HG03442 (cell line): ENCODE measurements around the gene CAMK1G.

Experiments used
- ATAC-seq: cut with Tn5 transposase; IDR thresholded peaks from one replicate; pipeline ENCODE4 v1.9.1; 2021; ENCODE audit warnings: mild to moderate bottlenecking, moderate library complexity; ENCODE audit not compliant: unreplicated experiment

The CAMK1G gene

DNA sequence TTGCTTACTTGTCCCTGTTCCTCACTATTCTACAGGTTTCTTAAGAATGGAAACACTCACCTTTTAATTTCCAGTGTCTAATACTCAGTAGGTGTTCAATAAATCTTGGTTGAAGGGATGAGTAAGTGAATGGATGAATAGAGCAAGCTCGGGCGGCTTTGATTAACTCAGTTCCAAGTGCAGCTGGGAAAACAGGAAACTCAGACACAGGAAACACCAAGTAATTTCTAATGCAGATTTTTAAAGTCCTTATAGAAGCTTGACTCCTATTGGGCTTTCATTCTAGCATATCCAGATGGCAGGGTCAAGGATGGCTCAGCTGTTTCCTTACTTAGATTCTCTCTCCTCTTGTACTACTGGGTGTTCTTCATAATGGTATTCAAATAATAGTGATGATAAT is 14.0 kb downstream of the CAMK1G start:
- no peak for ATAC-seq

DNA sequence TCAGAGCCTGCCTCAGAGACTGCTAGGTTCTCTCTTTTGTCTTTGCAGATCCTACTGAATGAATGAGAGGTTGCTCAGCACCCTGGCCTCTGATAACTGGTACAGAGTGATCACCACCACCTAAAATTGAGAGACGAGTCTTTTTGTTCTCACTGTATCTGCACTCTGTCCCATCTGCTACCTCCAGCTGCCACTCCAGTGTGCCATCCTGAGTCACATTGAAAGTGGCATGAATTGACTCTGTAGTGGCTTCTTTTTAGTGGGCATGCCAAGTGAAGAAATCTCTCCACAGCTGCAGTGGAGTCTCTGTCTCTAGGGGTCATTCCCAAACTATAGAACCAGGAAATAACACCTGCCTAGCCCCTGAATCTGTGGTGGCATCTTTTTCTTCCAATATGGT is 14.7 kb downstream of the CAMK1G start:
- ATAC-seq: no peak

DNA sequence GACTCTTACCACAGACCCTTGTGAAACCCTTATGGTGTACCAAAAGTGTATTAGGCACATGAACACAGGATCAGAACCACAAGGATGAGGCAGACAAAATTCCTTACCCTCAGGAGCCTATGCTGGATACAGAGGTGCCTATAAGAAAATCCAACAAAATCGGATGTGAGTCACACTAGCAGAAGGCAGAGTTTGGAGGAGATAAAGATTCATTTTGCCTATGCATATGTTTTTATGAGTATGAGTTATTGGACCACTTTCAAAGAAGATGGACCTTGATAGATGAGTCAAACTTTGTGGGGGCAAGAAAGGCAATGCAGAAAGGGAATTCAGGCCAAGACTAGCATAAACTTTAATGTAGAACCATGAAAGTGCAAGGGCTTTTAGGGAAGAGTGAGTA is 17.0 kb downstream of the CAMK1G start:
- no peak for ATAC-seq

- no peak for ATAC-seq
Observed at GRCh38 chr1:209601809-209602657, 18.5 kb downstream of the CAMK1G start.

GRCh38 chr1:209603877-209604276 is 20.4 kb downstream of the CAMK1G start:
- ATAC-seq: no peak

DNA sequence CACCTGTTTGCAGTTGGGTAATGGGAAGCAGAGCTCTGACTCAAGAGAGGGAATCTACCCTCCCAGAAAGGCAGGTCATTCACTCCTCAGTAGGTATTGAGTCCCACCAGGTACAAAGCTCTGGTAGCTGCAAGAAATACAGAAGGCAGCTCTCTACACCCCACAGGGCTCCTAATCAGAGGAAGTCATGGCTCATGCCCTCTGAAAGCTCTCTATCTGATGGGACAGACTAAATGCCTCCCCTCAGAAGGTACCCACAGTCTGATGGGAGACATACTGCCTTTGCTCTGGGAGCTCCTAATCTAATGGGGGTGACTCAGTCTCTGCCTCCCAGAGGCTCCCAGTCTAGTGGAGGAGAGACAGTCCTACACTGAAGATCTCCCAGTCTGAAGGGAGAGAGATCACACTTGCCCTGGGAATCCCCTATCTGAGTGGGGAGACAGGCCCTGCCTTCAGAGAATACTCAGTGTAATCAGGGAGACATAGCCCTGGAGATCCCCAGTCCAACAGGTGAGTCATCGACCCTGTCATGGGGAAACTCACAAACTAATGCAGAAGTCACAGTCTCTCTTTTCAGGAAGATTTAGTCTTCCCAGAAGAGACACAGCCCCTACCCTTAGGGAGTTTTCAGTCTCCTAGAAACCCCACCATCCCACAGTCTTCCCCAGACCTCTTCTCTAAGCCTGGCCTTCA is 23.7 kb downstream of the CAMK1G start:
- ATAC-seq: peak; percentile 92

- peak; percentile 30 for ATAC-seq
Observed at GRCh38 chr1:209607795-209608178, 24.3 kb downstream of the CAMK1G start.

DNA sequence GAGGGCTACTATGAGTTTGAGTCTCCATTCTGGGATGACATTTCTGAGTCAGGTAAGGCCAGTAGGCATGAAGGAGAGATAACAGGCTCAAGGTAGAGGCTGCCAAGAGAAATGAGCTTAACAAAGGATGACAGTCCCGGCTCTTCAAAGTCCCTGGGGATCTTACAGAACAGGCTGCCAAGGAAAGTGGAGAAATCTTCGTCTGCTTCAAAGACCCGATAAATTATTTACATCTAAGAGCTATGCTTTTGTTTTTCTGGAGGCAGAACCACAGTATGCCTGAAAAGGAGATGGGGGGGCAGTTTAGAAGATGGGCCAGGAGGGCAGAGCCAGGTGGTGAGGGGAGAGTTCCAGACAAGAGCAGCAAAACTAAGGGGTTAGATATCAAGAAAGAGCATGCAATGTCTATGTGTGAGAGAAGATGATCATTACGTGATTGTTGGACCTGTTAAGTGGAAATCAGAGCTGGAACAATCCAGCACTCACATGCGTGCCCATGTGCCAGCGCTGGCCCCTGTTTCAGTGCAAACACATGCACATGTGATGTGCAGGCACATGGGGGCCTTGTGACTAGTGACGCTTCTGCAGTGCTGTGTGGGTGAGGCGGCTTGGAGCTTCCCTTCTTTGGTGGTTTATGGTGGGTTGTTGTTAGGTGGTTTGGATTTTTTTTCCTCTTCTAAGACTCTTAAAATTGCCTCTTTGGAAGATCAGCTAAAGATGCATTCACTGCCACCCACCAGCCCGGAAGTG is 25.7 kb downstream of the CAMK1G start:
- no peak for ATAC-seq

DNA sequence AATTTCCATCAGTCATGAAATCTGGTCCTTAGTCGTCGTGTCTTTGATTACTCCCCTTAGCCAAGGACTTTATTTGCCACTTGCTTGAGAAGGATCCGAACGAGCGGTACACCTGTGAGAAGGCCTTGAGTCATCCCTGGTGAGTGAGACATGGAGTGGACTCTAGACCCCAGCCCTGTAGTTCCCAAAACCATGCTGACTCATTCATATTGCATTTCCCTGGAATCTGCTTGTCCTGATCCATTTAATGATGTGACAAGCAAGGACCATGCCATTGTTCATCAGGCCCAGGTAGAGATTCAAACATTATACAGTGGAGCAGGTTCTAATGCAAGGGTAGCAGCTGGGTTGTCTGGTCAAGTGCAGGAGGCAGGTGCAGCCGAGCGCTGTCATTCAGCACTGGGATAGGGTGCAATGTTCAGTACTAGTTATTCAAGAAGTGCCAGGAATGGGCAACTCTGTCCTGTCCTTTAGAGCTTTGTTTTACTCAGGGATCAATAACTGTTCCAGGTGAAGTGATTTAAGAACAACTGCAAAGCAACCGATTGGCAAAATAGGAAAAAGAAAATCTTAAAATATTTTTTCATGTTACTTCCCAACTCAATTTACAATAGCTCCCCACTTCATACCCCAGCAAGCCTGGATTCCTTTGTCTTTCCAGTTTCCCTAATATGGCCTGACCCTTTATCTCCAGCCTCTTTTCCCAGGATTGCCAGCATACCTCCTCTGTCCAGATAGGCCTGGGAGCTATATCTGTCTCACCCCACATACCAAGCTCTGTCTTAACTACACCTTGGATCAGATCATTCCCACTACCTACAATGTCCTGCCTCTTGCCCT is 26.5 kb downstream of the CAMK1G start:
- ATAC-seq: no peak

DNA sequence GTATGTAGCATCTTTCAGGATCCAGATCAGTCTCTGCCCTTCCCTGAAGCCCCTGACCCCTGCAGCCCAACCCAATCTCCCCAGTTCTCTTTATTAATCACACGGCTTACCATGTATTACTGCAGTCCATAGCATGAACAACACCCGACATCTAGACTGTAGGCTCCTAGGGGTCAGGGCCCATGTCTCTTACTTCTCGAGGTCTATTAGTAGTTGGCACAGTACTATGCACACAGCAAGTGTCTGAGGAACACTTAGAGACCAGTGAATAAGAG is 27.1 kb downstream of the CAMK1G start:
- no peak for ATAC-seq

GRCh38 chr1:209611771-209612570 is 28.5 kb downstream of the CAMK1G start:
- no peak for ATAC-seq

DNA sequence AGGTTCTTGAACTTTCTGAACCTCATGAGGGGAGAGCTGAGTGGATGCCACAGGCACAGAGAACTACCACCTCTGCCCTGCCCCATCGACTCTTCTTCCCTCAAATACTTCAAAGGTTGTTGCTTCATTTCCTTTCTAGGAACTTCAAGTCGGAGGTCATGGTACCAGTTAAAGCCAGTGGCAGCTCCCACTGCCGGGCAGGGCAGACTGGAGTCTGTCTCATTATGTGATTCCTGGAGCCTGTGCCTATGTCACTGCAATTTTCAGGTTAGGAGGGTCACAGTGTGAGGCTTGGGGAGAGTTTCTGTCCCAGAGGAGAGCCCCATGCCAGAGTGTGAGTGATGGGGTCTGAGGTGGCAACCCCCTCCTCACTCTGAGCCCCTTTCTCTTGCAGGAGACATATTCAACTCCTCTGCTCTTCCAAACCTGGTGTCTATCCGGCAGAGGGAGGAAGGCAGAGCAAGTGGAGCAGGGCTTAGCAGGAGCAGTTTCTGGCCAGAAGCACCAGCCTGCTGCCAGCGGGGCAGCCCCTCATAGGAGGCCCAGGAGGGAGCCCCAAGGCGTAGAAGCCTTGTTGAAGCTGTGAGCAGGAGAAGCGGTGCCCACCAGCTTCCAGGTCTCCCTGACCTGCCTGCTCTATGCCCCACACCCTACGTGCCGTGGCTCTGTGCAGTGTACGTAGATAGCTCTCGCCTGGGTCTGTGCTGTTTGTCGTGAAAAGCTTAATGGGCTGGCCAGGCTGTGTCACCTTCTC is 29.3 kb downstream of the CAMK1G start:
- no peak for ATAC-seq

- ATAC-seq: no peak
Observed at GRCh38 chr1:209613400-209614150, 30.1 kb downstream of the CAMK1G start.

DNA sequence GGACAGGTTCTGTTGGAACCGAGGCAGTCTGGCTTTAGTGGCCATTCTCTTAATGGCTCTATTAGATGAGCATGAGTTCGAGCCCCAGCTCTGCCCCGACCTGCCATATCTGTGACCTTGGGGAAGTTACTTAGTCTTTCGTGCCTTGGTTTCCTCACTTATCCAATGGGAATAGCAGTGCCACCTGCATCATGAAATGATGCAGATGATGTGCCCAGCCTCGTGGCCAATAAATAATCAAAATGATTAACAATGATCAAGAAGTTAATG is 30.6 kb downstream of the CAMK1G start:
- ATAC-seq: no peak

DNA sequence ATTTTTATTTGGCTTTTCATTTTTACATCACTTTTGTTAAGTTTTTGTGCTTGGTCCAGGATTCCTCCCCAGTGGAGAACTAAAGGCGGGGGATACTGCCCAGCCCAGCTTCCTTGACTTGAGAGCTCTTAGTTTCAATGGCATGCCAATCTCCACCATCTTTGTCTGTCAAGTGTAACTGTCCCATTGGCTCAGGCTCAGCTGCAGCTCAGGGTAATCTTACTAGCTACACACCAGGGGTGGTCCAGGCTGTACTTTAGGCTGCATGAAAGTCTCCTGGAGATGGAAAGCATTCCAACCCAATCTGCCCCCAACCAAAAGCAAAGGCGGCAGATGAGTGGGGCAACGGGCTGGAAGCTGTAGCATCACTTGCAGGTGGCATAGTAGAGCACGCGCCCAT is 31.4 kb downstream of the CAMK1G start:
- no peak for ATAC-seq

DNA sequence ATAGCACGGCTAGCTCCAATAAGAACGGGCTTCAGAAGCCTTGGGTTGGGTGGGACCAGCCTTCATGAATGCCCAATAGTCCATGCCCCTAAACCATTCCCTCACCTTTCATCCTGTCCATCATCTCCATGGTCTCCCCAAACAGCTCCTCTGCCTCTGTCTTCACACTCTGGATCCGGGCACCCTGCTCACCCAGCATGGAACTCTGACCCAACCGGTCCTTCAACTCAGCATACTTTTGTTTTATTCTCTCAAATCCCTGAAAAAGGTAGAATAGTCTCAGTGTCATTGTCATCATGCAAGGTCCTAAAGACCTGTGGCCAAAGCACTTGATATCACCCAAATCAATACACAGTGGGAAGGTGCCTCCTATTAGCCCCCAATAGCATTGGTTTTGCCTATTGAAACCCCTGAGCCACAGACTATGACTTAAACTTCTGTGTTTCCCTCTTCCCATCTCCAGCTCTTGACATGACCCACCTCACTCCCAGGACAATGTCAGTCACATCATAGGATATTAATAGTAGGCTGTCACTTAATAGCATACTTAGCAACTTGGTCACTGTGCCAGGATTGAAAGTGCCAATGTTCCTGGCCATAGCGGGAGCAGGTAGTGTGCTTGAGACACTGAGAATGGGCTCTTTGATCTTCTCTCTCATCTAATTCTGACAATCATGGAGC is 33.0 kb downstream of the CAMK1G start:
- no peak for ATAC-seq

GRCh38 chr1:209617047-209617673 is 33.6 kb downstream of the CAMK1G start:
- no peak for ATAC-seq

DNA sequence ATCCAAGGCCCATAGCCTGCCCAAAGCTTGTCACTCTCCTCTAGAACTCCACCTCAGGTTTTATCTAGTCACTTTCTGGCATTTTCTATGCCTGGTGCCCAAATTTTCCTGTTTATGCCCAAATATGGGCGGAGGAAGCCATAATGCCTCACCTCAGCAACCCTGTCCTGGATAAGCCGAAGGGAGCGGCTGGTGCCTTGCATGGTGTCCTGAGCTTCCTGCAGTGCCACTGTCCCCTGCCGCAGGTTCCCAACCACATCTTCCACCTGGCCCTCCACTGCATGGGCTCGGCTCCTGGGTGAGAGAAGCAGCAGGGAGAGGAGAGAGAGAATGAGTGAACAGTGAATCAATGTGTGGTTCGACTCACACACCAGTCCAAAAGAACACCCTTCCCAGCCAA is 34.2 kb downstream of the CAMK1G start:
- ATAC-seq: no peak
